Osteoblast (primary cell): Measurements from ENCODE around the gene HADHB. TPM values are rescaled to one million over a fixed set of nuclear protein-coding genes. Genes with fewer than 3 reads are reported as not detected.
A peak's percentile ranks its signal among the peaks of the same experiment; 100 is the strongest.

Experiments used
- DNase-seq: peaks from one replicate; pipeline ENCODE4 v3.0.0; 2011; ENCODE audit warnings: low spot score, mixed read lengths; ENCODE audit not compliant: insufficient read length; ENCODE audit errors: missing footprints
- H2AFZ ChIP-seq: 2 replicates; pipeline ENCODE4 v1.6.0; 2011; ENCODE audit warnings: mild to moderate bottlenecking, low read length
- H3K27ac ChIP-seq: 2 replicates; pipeline ENCODE4 v1.5.1; 2011; ENCODE audit warnings: mild to moderate bottlenecking, low read depth, low read length, moderate library complexity
- H3K27me3 ChIP-seq: 2 replicates; pipeline ENCODE4 v1.6.0; 2012; ENCODE audit warnings: mild to moderate bottlenecking, control low read depth, inconsistent platforms, low read length, moderate library complexity; ENCODE audit not compliant: insufficient read depth
- H3K36me3 ChIP-seq: 2 replicates; pipeline ENCODE4 v1.5.1; 2011; ENCODE audit warnings: mild to moderate bottlenecking, low read length, control low read depth, moderate library complexity; ENCODE audit not compliant: insufficient read depth
- H3K4me1 ChIP-seq: 2 replicates; pipeline ENCODE4 v1.5.1; 2011; ENCODE audit warnings: mild to moderate bottlenecking, low read length, control low read depth, moderate library complexity; ENCODE audit not compliant: insufficient read depth
- H3K4me2 ChIP-seq: 2 replicates; pipeline ENCODE4 v1.6.0; 2011; ENCODE audit warnings: mild to moderate bottlenecking, low read length; ENCODE audit not compliant: insufficient read depth
- H3K4me3 ChIP-seq: fragments of 200-600 bp; sonication (generic); 3 replicates; pipeline ENCODE4 v1.5.1; 2012; ENCODE audit warnings: mild to moderate bottlenecking, low read length, inconsistent platforms; ENCODE audit not compliant: insufficient read depth
- H3K79me2 ChIP-seq: 2 replicates; pipeline ENCODE4 v1.6.0; 2012; ENCODE audit warnings: mild to moderate bottlenecking, low read length, control low read depth, inconsistent platforms; ENCODE audit not compliant: insufficient read depth
- H3K9me3 ChIP-seq: 2 replicates; pipeline ENCODE4 v1.5.1; 2011; ENCODE audit warnings: low read depth, low read length, control low read depth
- H4K20me1 ChIP-seq: 2 replicates; pipeline ENCODE4 v1.6.0; 2012; ENCODE audit warnings: mild to moderate bottlenecking, low read length, control low read depth; ENCODE audit not compliant: insufficient read depth
- CTCF ChIP-seq: IDR thresholded peaks from 2 replicates; pipeline ENCODE4 v1.5.1; 2011; ENCODE audit warnings: mild to moderate bottlenecking, low read depth, low read length, moderate library complexity; ENCODE audit errors: extremely low read depth
- total RNA-seq: library from RNA; depleted of rRNA; stranded (reverse); fragments of >200 nt; gene quantifications from 2 replicates; pipeline ENCODE4 v1.2.3, GENCODE V29; 2012

The HADHB gene
- 119 and 143 TPM in 2 replicates for total RNA-seq

GRCh38 chr2:26244309-26245230 is at the start of gene HADHB, which contains the start of gene HADHA:
TSS of gene HADHB (plus strand) at chr2:26244939. CDS start at chr2:26254255, 9,316 bp downstream.
TSS of gene HADHA (minus strand) at chr2:26244632. CDS start at chr2:26244596, 36 bp downstream.
- Histone ChIP-seq H3K79me2 (peaks cover 99% of the 10 kb centered on the region), H3K36me3 (no peaks in the 10 kb centered on the region), H3K4me3 (peak within 1 kb of the TSS; percentile 97), H4K20me1 (peaks cover 36% of the 10 kb centered on the region), H3K27me3 (no peaks in the 10 kb centered on the region), H2AFZ (peak within 1 kb of the TSS; percentile 92), H3K4me2 (peak within 1 kb of the TSS; percentile 94), H3K9me3 (no peaks in the 10 kb centered on the region), H3K27ac (peak within 1 kb of the TSS; percentile 96), H3K4me1 (peaks cover 44% of the 10 kb centered on the region)
- peak; percentile 91 for DNase-seq
- TF ChIP-seq CTCF, result no peak

- no peak overlapping the region for H3K4me2 ChIP-seq
- no peaks in the 10 kb centered on the region for H3K79me2 ChIP-seq
- no peak for TF ChIP-seq CTCF
- H3K27ac ChIP-seq, result no peak overlapping the region
- DNase-seq, result no peak
- no peak overlapping the region for H2AFZ ChIP-seq
- peaks cover 16% of the 10 kb centered on the region for H3K4me1 ChIP-seq
- H3K4me3 ChIP-seq, result no peak overlapping the region
- no peaks in the 10 kb centered on the region for H3K27me3 ChIP-seq
- peaks cover 5% of the 10 kb centered on the region for H4K20me1 ChIP-seq
- H3K9me3 ChIP-seq, result no peaks in the 10 kb centered on the region
- peaks cover 88% of the 10 kb centered on the region for H3K36me3 ChIP-seq
These were observed 49.4 kb upstream of the HADHB start for GRCh38 chr2:26195040-26195984.

- Histone ChIP-seq H3K4me2 (no peak overlapping the region), H3K79me2 (no peaks in the 10 kb centered on the region), H4K20me1 (peaks cover 5% of the 10 kb centered on the region), H3K9me3 (no peaks in the 10 kb centered on the region), H3K4me1 (peaks cover 16% of the 10 kb centered on the region), H3K27ac (no peak overlapping the region), H3K4me3 (no peak overlapping the region), H3K36me3 (peaks cover 85% of the 10 kb centered on the region), H3K27me3 (no peaks in the 10 kb centered on the region), H2AFZ (no peak overlapping the region)
- no peak for DNase-seq
- no peak for TF ChIP-seq CTCF
These were observed 47.9 kb upstream of the HADHB start for GRCh38 chr2:26196683-26197418.
